ENCODE results near the gene CLN6.
"Not testable (repeated sequence)": the region's sequence is repeated elsewhere in the genome, so short reads cannot be mapped to it uniquely, and the experiment has no call there.

CLN6 gene

GRCh38 chr15:68205558-68205944 lies 24.0 kb downstream of the CLN6 start:
- DNase-seq = no peak

- no peak for DNase-seq
These were observed 24.6 kb downstream of the CLN6 start, which contains the start of gene CALML4 for GRCh38 chr15:68204776-68205557. Gene CALML4, minus strand, starts transcription at chr15:68205332. Its CDS starts 85 bp downstream, at chr15:68205247.

GRCh38 chr15:68204361-68204760 lies 25.2 kb downstream of the CLN6 start:
- DNase-seq = no peak

GRCh38 chr15:68203956-68204355 lies 25.6 kb downstream of the CLN6 start:
- no peak for DNase-seq

GRCh38 chr15:68203486-68203885 lies 26.0 kb downstream of the CLN6 start:
- no peak for DNase-seq

GRCh38 chr15:68202994-68203393 lies 26.5 kb downstream of the CLN6 start:
- DNase-seq = not testable (repeated sequence)

- no peak for DNase-seq
These were observed 27.7 kb downstream of the CLN6 start for GRCh38 chr15:68201879-68202261.

- DNase-seq = no peak
These were observed 28.2 kb downstream of the CLN6 start for GRCh38 chr15:68201153-68201878.

GRCh38 chr15:68200016-68200861 lies 29.3 kb downstream of the CLN6 start:
- no peak for DNase-seq

- no peak for DNase-seq
These were observed 30.2 kb downstream of the CLN6 start for GRCh38 chr15:68199340-68199739.

GRCh38 chr15:68197661-68198437 lies 31.7 kb downstream of the CLN6 start:
- DNase-seq = no peak

GRCh38 chr15:68197170-68197492 lies 32.4 kb downstream of the CLN6 start:
- no peak for DNase-seq

GRCh38 chr15:68196445-68197169 lies 32.9 kb downstream of the CLN6 start:
- DNase-seq = no peak

- no peak for DNase-seq
These were observed 34.0 kb downstream of the CLN6 start for GRCh38 chr15:68195336-68196112.

- no peak for DNase-seq
These were observed 36.6 kb downstream of the CLN6 start for GRCh38 chr15:68192804-68193486.

- no peak for DNase-seq
These were observed 37.4 kb downstream of the CLN6 start for GRCh38 chr15:68192117-68192516.

GRCh38 chr15:68191555-68191954 lies 38.0 kb downstream of the CLN6 start:
- DNase-seq = no peak

GRCh38 chr15:68190048-68190447 lies 39.5 kb downstream of the CLN6 start:
- DNase-seq = no peak

GRCh38 chr15:68188647-68189046 lies 40.9 kb downstream of the CLN6 start:
- DNase-seq = no peak

GRCh38 chr15:68187559-68187958 lies 42.0 kb downstream of the CLN6 start:
- DNase-seq = no peak

Measured in effector CD4-positive, alpha-beta T cell (primary cell).